H9 (cell line): ENCODE data around the gene RTF2. TPM values are rescaled to one million over a fixed set of nuclear protein-coding genes. Genes with fewer than 3 reads are reported as not detected.

ENCODE experiments used
- DNase-seq: peaks from one replicate; pipeline ENCODE4 v3.0.0-alpha.2; 2017
- H2AFZ ChIP-seq: one replicate; pipeline ENCODE4 v1.6.1; 2013; ENCODE audit warnings: mild to moderate bottlenecking, low read length, control low read depth, moderate library complexity
- H2AK5ac ChIP-seq: 2 replicates; pipeline ENCODE4 v1.6.1; 2013; ENCODE audit warnings: low read length, control low read depth, mixed read lengths; ENCODE audit not compliant: insufficient read length
- H2BK120ac ChIP-seq: one replicate; pipeline ENCODE4 v1.6.1; 2013; ENCODE audit warnings: low read depth, mild to moderate bottlenecking, low read length, control low read depth, inconsistent platforms; ENCODE audit not compliant: poor library complexity, severe bottlenecking
- H2BK12ac ChIP-seq: 2 replicates; pipeline ENCODE4 v1.6.1; 2013; ENCODE audit warnings: low read length, control low read depth, mixed read lengths, low read depth; ENCODE audit not compliant: insufficient read length
- H2BK15ac ChIP-seq: 2 replicates; pipeline ENCODE4 v1.6.1; 2013; ENCODE audit warnings: low read depth, low read length, control low read depth
- H2BK20ac ChIP-seq: one replicate; pipeline ENCODE4 v1.6.1; 2013; ENCODE audit warnings: low read depth, mild to moderate bottlenecking, low read length, control low read depth, inconsistent platforms; ENCODE audit not compliant: poor library complexity, severe bottlenecking
- H2BK5ac ChIP-seq: 2 replicates; pipeline ENCODE4 v1.6.1; 2013; ENCODE audit warnings: low read length, control low read depth, mixed read lengths; ENCODE audit not compliant: insufficient read length
- H3K14ac ChIP-seq: 2 replicates; pipeline ENCODE4 v1.6.1; 2013; ENCODE audit warnings: low read length, control low read depth; ENCODE audit not compliant: insufficient read depth
- H3K18ac ChIP-seq: 2 replicates; pipeline ENCODE4 v1.6.1; 2013; ENCODE audit warnings: low read depth, mild to moderate bottlenecking, mixed read lengths, low read length, control low read depth; ENCODE audit not compliant: insufficient read length
- H3K23ac ChIP-seq: 2 replicates; pipeline ENCODE4 v1.6.1; 2013; ENCODE audit warnings: low read length, control low read depth, mixed read lengths, low read depth; ENCODE audit not compliant: insufficient read length
- H3K23me2 ChIP-seq: 2 replicates; pipeline ENCODE4 v1.6.1; 2013; ENCODE audit warnings: low read depth, mild to moderate bottlenecking, mixed read lengths, low read length, control low read depth; ENCODE audit not compliant: insufficient read length, poor library complexity, severe bottlenecking
- H3K27ac ChIP-seq: 2 replicates; pipeline ENCODE4 v1.5.1; 2013; ENCODE audit warnings: low read length, control low read depth, mixed read lengths, low read depth; ENCODE audit not compliant: insufficient read length
- H3K27me3 ChIP-seq: 2 replicates; pipeline ENCODE4 v1.6.1; 2013; ENCODE audit warnings: low read length, control low read depth, inconsistent platforms; ENCODE audit not compliant: insufficient read depth
- H3K4ac ChIP-seq: 2 replicates; pipeline ENCODE4 v1.6.1; 2013; ENCODE audit warnings: low read depth, mild to moderate bottlenecking, control low read depth, inconsistent platforms, low read length, moderate library complexity
- H3K4me1 ChIP-seq: 2 replicates; pipeline ENCODE4 v1.6.1; 2013; ENCODE audit warnings: low read length, control low read depth, inconsistent platforms; ENCODE audit not compliant: insufficient read depth
- H3K4me2 ChIP-seq: 2 replicates; pipeline ENCODE4 v1.6.1; 2013; ENCODE audit warnings: low read length, control low read depth, mixed read lengths; ENCODE audit not compliant: insufficient read length, insufficient read depth
- H3K56ac ChIP-seq: 2 replicates; pipeline ENCODE4 v1.6.1; 2013; ENCODE audit warnings: low read depth, mild to moderate bottlenecking, mixed read lengths, low read length, control low read depth; ENCODE audit not compliant: insufficient read length
- H3K79me1 ChIP-seq: 2 replicates; pipeline ENCODE4 v1.6.1; 2013; ENCODE audit warnings: low read depth, mild to moderate bottlenecking, moderate library complexity, low read length, control low read depth, inconsistent platforms; ENCODE audit not compliant: insufficient read depth, poor library complexity, severe bottlenecking
- H3K79me2 ChIP-seq: 2 replicates; pipeline ENCODE4 v1.6.1; 2013; ENCODE audit warnings: low read length, control low read depth, inconsistent platforms; ENCODE audit not compliant: insufficient read depth
- H3K9ac ChIP-seq: 2 replicates; pipeline ENCODE4 v1.6.1; 2013; ENCODE audit warnings: low read length, control low read depth, mixed read lengths; ENCODE audit not compliant: insufficient read length; ENCODE audit errors: extremely low read depth
- H3K9me3 ChIP-seq: one replicate; pipeline ENCODE4 v1.6.1; 2013; ENCODE audit warnings: low read depth, low read length, inconsistent platforms; ENCODE audit not compliant: control insufficient read depth
- H3T11ph ChIP-seq: one replicate; pipeline ENCODE4 v1.6.1; 2013; ENCODE audit warnings: mild to moderate bottlenecking, low read length, control low read depth, inconsistent platforms
- H4K20me1 ChIP-seq: one replicate; pipeline ENCODE4 v1.6.1; 2013; ENCODE audit not compliant: control insufficient read depth, insufficient read length, insufficient read depth
- H4K5ac ChIP-seq: 2 replicates; pipeline ENCODE4 v1.6.1; 2013; ENCODE audit warnings: low read depth, mild to moderate bottlenecking, mixed read lengths, low read length, control low read depth; ENCODE audit not compliant: insufficient read length
- H4K8ac ChIP-seq: replicated peaks from 2 replicates; pipeline ENCODE4 v1.6.1; 2013; ENCODE audit warnings: low read length, control low read depth, mixed read lengths, low read depth; ENCODE audit not compliant: insufficient read length
- H4K91ac ChIP-seq: 2 replicates; pipeline ENCODE4 v1.6.1; 2013; ENCODE audit warnings: low read depth, mild to moderate bottlenecking, moderate library complexity, mixed read lengths, low read length, control low read depth; ENCODE audit not compliant: insufficient read length
- H3K27ac Mint-ChIP-seq, 3 experiments: 2 replicates in 2 of 3; 3 replicates in 1 of 3; pipeline ENCODE4 v1.8.0; 2020 to 2021; ENCODE audit warnings: mixed read lengths in 3 of 3, mild to moderate bottlenecking in 1 of 3, moderate library complexity in 1 of 3
- H3K27me3 Mint-ChIP-seq: 2 replicates; pipeline ENCODE4 v1.8.0; 2021; ENCODE audit warnings: low read depth, mild to moderate bottlenecking, moderate library complexity, mixed read lengths
- H3K36me3 Mint-ChIP-seq, 3 experiments: 2 replicates in 2 of 3; 3 replicates in 1 of 3; pipeline ENCODE4 v1.8.0; 2020 to 2021; ENCODE audit warnings: low read depth in 3 of 3, mixed read lengths in 3 of 3; ENCODE audit not compliant: insufficient read depth in 1 of 3
- H3K4me1 Mint-ChIP-seq, 2 experiments: 2 replicates each; pipeline ENCODE4 v1.8.0; 2020; ENCODE audit warnings: mixed read lengths in 2 of 2
- H3K4me3 Mint-ChIP-seq, 2 experiments: 2 replicates in 1 of 2; 3 replicates in 1 of 2; pipeline ENCODE4 v1.8.0; 2020 to 2021; ENCODE audit warnings: mild to moderate bottlenecking in 2 of 2, mixed read lengths in 2 of 2, moderate library complexity in 1 of 2
- H3K9me3 Mint-ChIP-seq, 2 experiments: 2 replicates in 1 of 2; 3 replicates in 1 of 2; pipeline ENCODE4 v1.8.0; 2020; ENCODE audit warnings: mild to moderate bottlenecking in 2 of 2, mixed read lengths in 2 of 2, moderate library complexity in 1 of 2
- CTCF ChIP-seq: fragments of 200-600 bp; sonication (generic); conservative IDR thresholded peaks from 3 replicates; pipeline ENCODE4 v1.8.0; 2021; ENCODE audit warnings: antibody characterized with exemption, mild to moderate bottlenecking
- WGBS: extraction: QIAGEN DNeasy Blood & Tissue Kit; methylation state at CpG from one replicate; pipeline ENCODE4 v1.1.7; 2013; ENCODE audit warnings: missing lambda C conversion rate, low lambda C conversion rate, mixed read lengths; ENCODE audit not compliant: insufficient read length; ENCODE audit errors: extremely low coverage; 5-methylcytosine and 5-hydroxymethylcytosine counted together
- total RNA-seq: library from RNA; stranded (reverse); gene quantifications from 2 replicates; pipeline ENCODE4 v1.2.1, GENCODE V29; 2021

The RTF2 gene
- total RNA-seq, 1 experiment from 2014 or later = 62.6 TPM

GRCh38 chr20:56433880-56434255, 34.6 kb upstream of the RTF2 start:
- no CpG with 5 or more reads among the region's 6 CpGs for WGBS
- Histone ChIP-seq H3K4me2 (no peak overlapping the region), H2AK5ac (no peak overlapping the region), H3K4ac (no peak overlapping the region), H3K56ac (no peak overlapping the region), H3T11ph (no peak overlapping the region), H2BK12ac (no peak overlapping the region), H3K27me3 (no peaks in the 10 kb centered on the region), H3K18ac (no peak overlapping the region), H3K23ac (no peak overlapping the region), H2BK15ac (no peak overlapping the region), H3K79me1 (no peaks in the 10 kb centered on the region), H3K4me1 (no peaks in the 10 kb centered on the region), H3K79me2 (no peaks in the 10 kb centered on the region), H3K23me2 (no peaks in the 10 kb centered on the region), H2AFZ (no peak overlapping the region), H4K8ac (no peak overlapping the region), H3K9ac (no peak overlapping the region), H4K5ac (no peak overlapping the region), H4K20me1 (no peaks in the 10 kb centered on the region), H2BK20ac (no peak overlapping the region), H3K14ac (no peak overlapping the region), H2BK5ac (no peak overlapping the region), H4K91ac (no peak overlapping the region), H3K9me3 (no peaks in the 10 kb centered on the region), H2BK120ac (no peak overlapping the region), H3K27ac (no peak overlapping the region)
- H3K4me3 Mint-ChIP-seq = no peak overlapping the region
- H3K4me1 Mint-ChIP-seq = no peaks in the 10 kb centered on the region
- DNase-seq = no peak
- no peak for TF ChIP-seq CTCF
- H3K9me3 Mint-ChIP-seq = no peaks in the 10 kb centered on the region
- H3K27ac Mint-ChIP-seq = no peak overlapping the region
- peaks cover 25% of the 10 kb centered on the region for H3K27me3 Mint-ChIP-seq
- no peaks in the 10 kb centered on the region for H3K36me3 Mint-ChIP-seq
